Astrocyte (in vitro differentiated cells and primary cell): ENCODE data around the gene MZT2B. TPM values are rescaled to one million over a fixed set of nuclear protein-coding genes. Genes with fewer than 3 reads are reported as not detected.
"Not testable (repeated sequence)": the region's sequence is repeated elsewhere in the genome, so short reads cannot be mapped to it uniquely, and the experiment has no call there.

ENCODE experiments used
- DNase-seq: peaks from one replicate; pipeline ENCODE4 v3.0.0-alpha.2; 2010; ENCODE audit warnings: low read depth
- FAIRE-seq: peaks from 2 replicates; lab custom pipeline; 2011; peaks lifted over from hg19 to GRCh38; lab: Jason Lieb, UNC
- H2AFZ ChIP-seq: 2 replicates; pipeline ENCODE4 v1.6.0; 2012; ENCODE audit warnings: low read depth, low read length, inconsistent platforms
- H3K27ac ChIP-seq: 2 replicates; pipeline ENCODE4 v1.5.1; 2011; ENCODE audit warnings: low read depth, low read length, inconsistent platforms
- H3K27me3 ChIP-seq: 2 replicates; pipeline ENCODE4 v1.6.0; 2011; ENCODE audit warnings: low read length, inconsistent platforms; ENCODE audit not compliant: insufficient read depth
- H3K36me3 ChIP-seq: 2 replicates; pipeline ENCODE4 v1.5.1; 2011; ENCODE audit warnings: low read length, inconsistent platforms; ENCODE audit not compliant: insufficient read depth
- H3K4me1 ChIP-seq: 2 replicates; pipeline ENCODE4 v1.5.1; 2011; ENCODE audit warnings: low read length, inconsistent platforms; ENCODE audit not compliant: insufficient read depth
- H3K4me2 ChIP-seq: 2 replicates; pipeline ENCODE4 v1.6.0; 2012; ENCODE audit warnings: low read length, inconsistent platforms
- H3K4me3 ChIP-seq: 2 replicates; pipeline ENCODE4 v1.5.1; 2011; ENCODE audit warnings: low read depth, mild to moderate bottlenecking, low read length, inconsistent platforms; ENCODE audit not compliant: insufficient read depth
- H3K79me2 ChIP-seq: 2 replicates; pipeline ENCODE4 v1.6.0; 2012; ENCODE audit warnings: mild to moderate bottlenecking, low read length, inconsistent platforms; ENCODE audit not compliant: insufficient read depth
- H3K9ac ChIP-seq: 2 replicates; pipeline ENCODE4 v1.6.0; 2012; ENCODE audit warnings: mild to moderate bottlenecking, low read length, inconsistent platforms
- H3K9me3 ChIP-seq: 2 replicates; pipeline ENCODE4 v1.5.1; 2012; ENCODE audit warnings: low read depth, mild to moderate bottlenecking, low read length, inconsistent platforms; ENCODE audit not compliant: insufficient read depth
- H4K20me1 ChIP-seq: 2 replicates; pipeline ENCODE4 v1.6.0; 2012; ENCODE audit warnings: low read length, inconsistent platforms; ENCODE audit not compliant: insufficient read depth
- H3K27ac Mint-ChIP-seq: one replicate; pipeline ENCODE4 v1.8.0; 2021; ENCODE audit warnings: mild to moderate bottlenecking, mixed read lengths; ENCODE audit not compliant: unreplicated experiment
- H3K27me3 Mint-ChIP-seq: one replicate; pipeline ENCODE4 v1.8.0; 2021; ENCODE audit warnings: low read depth, mixed read lengths; ENCODE audit not compliant: unreplicated experiment
- H3K36me3 Mint-ChIP-seq: one replicate; pipeline ENCODE4 v1.8.0; 2021; ENCODE audit warnings: low read depth, mixed read lengths; ENCODE audit not compliant: unreplicated experiment
- H3K4me1 Mint-ChIP-seq: one replicate; pipeline ENCODE4 v1.8.0; 2021; ENCODE audit warnings: low read depth, mixed read lengths; ENCODE audit not compliant: unreplicated experiment
- H3K4me3 Mint-ChIP-seq: one replicate; pipeline ENCODE4 v1.8.0; 2021; ENCODE audit warnings: mild to moderate bottlenecking, moderate library complexity, mixed read lengths; ENCODE audit not compliant: unreplicated experiment
- H3K9me3 Mint-ChIP-seq: one replicate; pipeline ENCODE4 v1.8.0; 2021; ENCODE audit warnings: mild to moderate bottlenecking, mixed read lengths; ENCODE audit not compliant: unreplicated experiment
- CTCF ChIP-seq: IDR thresholded peaks from 2 replicates; pipeline ENCODE4 v1.5.1; 2011; ENCODE audit warnings: low read depth, mild to moderate bottlenecking, inconsistent platforms, low read length, moderate library complexity; ENCODE audit not compliant: insufficient read depth
- EZH2 ChIP-seq: IDR thresholded peaks from 2 replicates; pipeline ENCODE4 v1.6.1; 2012; ENCODE audit warnings: mild to moderate bottlenecking, low read length, inconsistent platforms; ENCODE audit not compliant: insufficient read depth
- total RNA-seq: library from RNA; stranded (reverse); gene quantifications from 2 replicates; pipeline ENCODE4 v1.2.1, GENCODE V29; 2021

MZT2B gene
- total RNA-seq, 1 donor from 2014 or later = 232 TPM

GRCh38 chr2:130154773-130155765 lies 27.0 kb upstream of the MZT2B start:
- DNase-seq (no peak), FAIRE-seq (no peak)
- H3K4me1 Mint-ChIP-seq = no peaks in the 10 kb centered on the region
- Histone ChIP-seq H2AFZ (no peak overlapping the region), H3K9ac (no peak overlapping the region), H3K27ac (no peak overlapping the region), H3K36me3 (no peaks in the 10 kb centered on the region), H3K27me3 (no peaks in the 10 kb centered on the region), H3K4me2 (no peak overlapping the region), H3K4me1 (no peaks in the 10 kb centered on the region), H3K4me3 (no peak overlapping the region), H3K9me3 (no peaks in the 10 kb centered on the region), H3K79me2 (no peaks in the 10 kb centered on the region), H4K20me1 (no peaks in the 10 kb centered on the region)
- no peaks in the 10 kb centered on the region for H3K9me3 Mint-ChIP-seq
- peaks cover 7% of the 10 kb centered on the region for H3K36me3 Mint-ChIP-seq
- no peak for TF ChIP-seq CTCF
- no peaks in the 10 kb centered on the region for H3K27me3 Mint-ChIP-seq
- no peak overlapping the region for H3K27ac Mint-ChIP-seq
- H3K4me3 Mint-ChIP-seq = no peak overlapping the region

- peak; percentile 20 for DNase-seq
- not testable (repeated sequence) for H3K36me3 ChIP-seq, H3K27ac ChIP-seq, H3K4me1 Mint-ChIP-seq, H3K4me1 ChIP-seq, H2AFZ ChIP-seq, H4K20me1 ChIP-seq, H3K9ac ChIP-seq, H3K9me3 Mint-ChIP-seq, H3K27me3 Mint-ChIP-seq, H3K4me2 ChIP-seq, H3K36me3 Mint-ChIP-seq, FAIRE-seq, H3K4me3 Mint-ChIP-seq, H3K27me3 ChIP-seq, H3K79me2 ChIP-seq, H3K4me3 ChIP-seq, H3K27ac Mint-ChIP-seq, H3K9me3 ChIP-seq
- TF ChIP-seq CTCF = peak; percentile 28
Observed at GRCh38 chr2:130155956-130156623, 26.0 kb upstream of the MZT2B start.

GRCh38 chr2:130156624-130157004 lies 25.4 kb upstream of the MZT2B start:
- Histone ChIP-seq H4K20me1 (no peaks in the 10 kb centered on the region), H3K36me3 (no peaks in the 10 kb centered on the region), H3K4me2 (no peak overlapping the region), H3K4me3 (no peak overlapping the region), H3K9ac (no peak overlapping the region), H3K4me1 (no peaks in the 10 kb centered on the region), H3K27ac (no peak overlapping the region), H2AFZ (no peak overlapping the region), H3K79me2 (no peaks in the 10 kb centered on the region), H3K9me3 (no peaks in the 10 kb centered on the region), H3K27me3 (no peaks in the 10 kb centered on the region)
- Mint-ChIP-seq H3K4me1 (peaks cover 2% of the 10 kb centered on the region), H3K9me3 (no peaks in the 10 kb centered on the region), H3K27ac (no peak overlapping the region), H3K4me3 (peak overlapping the region; percentile 8), H3K36me3 (peaks cover 5% of the 10 kb centered on the region), H3K27me3 (no peaks in the 10 kb centered on the region)
- FAIRE-seq = no peak
- TF ChIP-seq EZH2 (no peak), CTCF (no peak)
- DNase-seq = no peak

GRCh38 chr2:130157354-130157753 lies 24.7 kb upstream of the MZT2B start:
- not testable (repeated sequence) for H3K36me3 Mint-ChIP-seq, H3K4me1 ChIP-seq, DNase-seq, H3K27ac ChIP-seq, H3K27me3 ChIP-seq, H3K4me3 ChIP-seq, H3K27ac Mint-ChIP-seq, FAIRE-seq, H2AFZ ChIP-seq, H3K36me3 ChIP-seq, H4K20me1 ChIP-seq, H3K27me3 Mint-ChIP-seq, H3K9me3 ChIP-seq, H3K4me3 Mint-ChIP-seq, H3K9ac ChIP-seq, H3K79me2 ChIP-seq, H3K9me3 Mint-ChIP-seq, H3K4me2 ChIP-seq, H3K4me1 Mint-ChIP-seq
